HepG2 (cell line): ENCODE results near the gene ATP23. TPM values are rescaled to one million over a fixed set of nuclear protein-coding genes. Genes with fewer than 3 reads are reported as not detected.

Experiments used
- CENPX ChIP-seq: sonication (generic); formaldehyde crosslinking; IDR thresholded peaks from 2 replicates; pipeline ENCODE4 v1.9.0; 2021; ENCODE audit warnings: mild to moderate bottlenecking, missing genetic modification reagents, moderate library complexity
- GTF3A ChIP-seq: sonication (generic); formaldehyde crosslinking; conservative IDR thresholded peaks from 2 replicates; pipeline ENCODE4 v1.4.0; 2020; ENCODE audit warnings: mild to moderate bottlenecking, missing genetic modification reagents
- MED13 ChIP-seq: sonication (generic); formaldehyde crosslinking; IDR thresholded peaks from 2 replicates; pipeline ENCODE4 v1.5.0; 2020; ENCODE audit warnings: missing genetic modification reagents
- ZNF292 ChIP-seq: sonication (generic); formaldehyde crosslinking; IDR thresholded peaks from 2 replicates; pipeline ENCODE4 v1.8.1; 2022; ENCODE audit warnings: mild to moderate bottlenecking, low read depth, missing genetic modification reagents, borderline replicate concordance
- ZNF367 ChIP-seq: sonication (generic); formaldehyde crosslinking; IDR thresholded peaks from 2 replicates; pipeline ENCODE4 v1.4.0; 2020; ENCODE audit warnings: missing genetic modification reagents, borderline replicate concordance
- ZNF746 ChIP-seq: sonication (generic); formaldehyde crosslinking; IDR thresholded peaks from 2 replicates; pipeline ENCODE4 v1.8.0; 2022; ENCODE audit warnings: mild to moderate bottlenecking, missing genetic modification reagents
- ZSCAN25 ChIP-seq: sonication (generic); formaldehyde crosslinking; IDR thresholded peaks from 2 replicates; pipeline ENCODE4 v1.8.0; 2022; ENCODE audit warnings: mild to moderate bottlenecking, missing genetic modification reagents
- polyA plus RNA-seq, 8 experiments: library from polyadenylated mRNA; depleted of rRNA in 3 of 8; stranded (reverse) in 7 of 8; unstranded in 1 of 8; fragments of >200 nt; fragmentation: Illumina TruSeq in 4 of 8; extraction: Trizol in 4 of 8; gene quantifications; 2 replicates each; pipeline versions ENCODE4 v1.2.1 to v1.2.3, GENCODE V29; 2011 to 2016; ENCODE audit warnings: low read depth in 4 of 8, missing spikeins in 1 of 8, mixed read lengths in 1 of 8; ENCODE audit not compliant: insufficient read depth in 1 of 8
- total RNA-seq, 5 experiments: library from RNA; depleted of rRNA; stranded (reverse); fragments of >200 nt; fragmentation: Illumina TruSeq; extraction: Trizol; gene quantifications; 2 replicates each; pipeline ENCODE4 v1.2.3, GENCODE V29; 2016; ENCODE audit warnings: low read depth in 1 of 5
- TF ChIP-seq, protein P1 (sequence below), 2 experiments: sonication (generic) in 1 of 2; formaldehyde crosslinking in 1 of 2; IDR thresholded peaks; 2 replicates each; pipeline versions ENCODE4 v1.6.1 to v1.9.0; 2014 to 2022; ENCODE audit warnings: antibody characterized with exemption in 1 of 2, borderline replicate concordance in 1 of 2, inconsistent platforms in 1 of 2, low read depth in 1 of 2, missing genetic modification reagents in 1 of 2
- TF ChIP-seq, protein P2 (sequence below): sonication (generic); formaldehyde crosslinking; IDR thresholded peaks from 2 replicates; pipeline ENCODE4 v1.8.0; 2022; ENCODE audit warnings: mild to moderate bottlenecking, missing genetic modification reagents; ENCODE audit not compliant: insufficient replicate concordance
- TF ChIP-seq, protein P3 (sequence below): sonication (generic); formaldehyde crosslinking; IDR thresholded peaks from 2 replicates; pipeline ENCODE4 v1.4.0; 2020; ENCODE audit warnings: missing genetic modification reagents
- TF ChIP-seq, protein P4 (sequence below): sonication (generic); formaldehyde crosslinking; IDR thresholded peaks from 2 replicates; pipeline ENCODE4 v1.5.1; 2020; ENCODE audit warnings: missing genetic modification reagents, mild to moderate bottlenecking, borderline replicate concordance
- TF ChIP-seq, protein P5 (sequence below): sonication (generic); formaldehyde crosslinking; IDR thresholded peaks from 2 replicates; pipeline ENCODE4 v1.8.1; 2023; ENCODE audit warnings: mild to moderate bottlenecking, inconsistent platforms, moderate library complexity, missing genetic modification reagents, borderline replicate concordance

ATP23 gene
- total and polyA plus RNA-seq, 2 of the 13 experiments (the other 11 are each of a cell fraction or from before 2014, with no cell fraction given): 12.1 to 14.7 TPM

DNA sequence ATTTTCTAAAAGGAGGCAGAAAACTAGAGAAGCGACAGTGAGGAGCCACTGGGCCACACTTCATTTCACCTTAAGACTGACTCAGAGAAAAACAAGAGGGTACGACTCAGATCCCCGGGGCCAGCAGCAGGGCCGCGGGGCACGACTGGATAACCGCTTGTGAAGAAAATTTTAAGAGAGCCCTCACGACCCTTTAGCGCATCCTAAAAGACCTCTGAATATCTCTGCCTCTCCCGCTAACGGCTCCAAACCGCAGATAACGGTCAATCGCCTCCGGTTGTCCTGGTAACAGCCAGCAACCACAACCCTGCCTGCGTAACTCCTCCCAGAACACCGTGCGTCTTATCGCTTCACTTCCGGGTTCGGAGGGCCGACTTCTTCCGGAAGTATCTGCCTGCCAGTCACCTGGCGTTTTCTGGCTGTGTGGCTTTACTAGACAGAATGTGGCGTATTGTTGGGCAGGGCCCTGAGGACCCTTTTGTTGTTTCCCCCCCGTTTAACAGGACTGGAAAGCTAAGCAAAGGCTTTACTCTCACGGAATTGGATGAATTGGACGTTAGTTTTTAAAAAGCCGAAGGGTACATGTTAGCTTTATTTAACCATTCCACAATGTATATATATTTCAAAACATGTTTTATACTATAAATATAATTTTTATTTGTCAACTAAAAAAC, 5.4 kb upstream of the ATP23 start (continued):
- TF ChIP-seq, protein P1, sequence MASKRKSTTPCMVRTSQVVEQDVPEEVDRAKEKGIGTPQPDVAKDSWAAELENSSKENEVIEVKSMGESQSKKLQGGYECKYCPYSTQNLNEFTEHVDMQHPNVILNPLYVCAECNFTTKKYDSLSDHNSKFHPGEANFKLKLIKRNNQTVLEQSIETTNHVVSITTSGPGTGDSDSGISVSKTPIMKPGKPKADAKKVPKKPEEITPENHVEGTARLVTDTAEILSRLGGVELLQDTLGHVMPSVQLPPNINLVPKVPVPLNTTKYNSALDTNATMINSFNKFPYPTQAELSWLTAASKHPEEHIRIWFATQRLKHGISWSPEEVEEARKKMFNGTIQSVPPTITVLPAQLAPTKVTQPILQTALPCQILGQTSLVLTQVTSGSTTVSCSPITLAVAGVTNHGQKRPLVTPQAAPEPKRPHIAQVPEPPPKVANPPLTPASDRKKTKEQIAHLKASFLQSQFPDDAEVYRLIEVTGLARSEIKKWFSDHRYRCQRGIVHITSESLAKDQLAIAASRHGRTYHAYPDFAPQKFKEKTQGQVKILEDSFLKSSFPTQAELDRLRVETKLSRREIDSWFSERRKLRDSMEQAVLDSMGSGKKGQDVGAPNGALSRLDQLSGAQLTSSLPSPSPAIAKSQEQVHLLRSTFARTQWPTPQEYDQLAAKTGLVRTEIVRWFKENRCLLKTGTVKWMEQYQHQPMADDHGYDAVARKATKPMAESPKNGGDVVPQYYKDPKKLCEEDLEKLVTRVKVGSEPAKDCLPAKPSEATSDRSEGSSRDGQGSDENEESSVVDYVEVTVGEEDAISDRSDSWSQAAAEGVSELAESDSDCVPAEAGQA (IDR thresholded peaks at IDR 0.05; ENCODE audit: low read depth): no peak
- TF ChIP-seq, protein P1 (CRISPR knock-in tag; IDR thresholded peaks at IDR 0.05; ENCODE audit: borderline replicate concordance): no peak
- TF ChIP-seq GTF3A (no peak), ZSCAN25 (CRISPR knock-in tag) (no peak), ZNF292 (CRISPR knock-in tag) (no peak), ZNF746 (no peak), CENPX (no peak), MED13 (CRISPR knock-in tag) (no peak), ZNF367 (no peak)
- TF ChIP-seq, protein P2, sequence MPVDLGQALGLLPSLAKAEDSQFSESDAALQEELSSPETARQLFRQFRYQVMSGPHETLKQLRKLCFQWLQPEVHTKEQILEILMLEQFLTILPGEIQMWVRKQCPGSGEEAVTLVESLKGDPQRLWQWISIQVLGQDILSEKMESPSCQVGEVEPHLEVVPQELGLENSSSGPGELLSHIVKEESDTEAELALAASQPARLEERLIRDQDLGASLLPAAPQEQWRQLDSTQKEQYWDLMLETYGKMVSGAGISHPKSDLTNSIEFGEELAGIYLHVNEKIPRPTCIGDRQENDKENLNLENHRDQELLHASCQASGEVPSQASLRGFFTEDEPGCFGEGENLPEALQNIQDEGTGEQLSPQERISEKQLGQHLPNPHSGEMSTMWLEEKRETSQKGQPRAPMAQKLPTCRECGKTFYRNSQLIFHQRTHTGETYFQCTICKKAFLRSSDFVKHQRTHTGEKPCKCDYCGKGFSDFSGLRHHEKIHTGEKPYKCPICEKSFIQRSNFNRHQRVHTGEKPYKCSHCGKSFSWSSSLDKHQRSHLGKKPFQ: no peak
- TF ChIP-seq, protein P3, sequence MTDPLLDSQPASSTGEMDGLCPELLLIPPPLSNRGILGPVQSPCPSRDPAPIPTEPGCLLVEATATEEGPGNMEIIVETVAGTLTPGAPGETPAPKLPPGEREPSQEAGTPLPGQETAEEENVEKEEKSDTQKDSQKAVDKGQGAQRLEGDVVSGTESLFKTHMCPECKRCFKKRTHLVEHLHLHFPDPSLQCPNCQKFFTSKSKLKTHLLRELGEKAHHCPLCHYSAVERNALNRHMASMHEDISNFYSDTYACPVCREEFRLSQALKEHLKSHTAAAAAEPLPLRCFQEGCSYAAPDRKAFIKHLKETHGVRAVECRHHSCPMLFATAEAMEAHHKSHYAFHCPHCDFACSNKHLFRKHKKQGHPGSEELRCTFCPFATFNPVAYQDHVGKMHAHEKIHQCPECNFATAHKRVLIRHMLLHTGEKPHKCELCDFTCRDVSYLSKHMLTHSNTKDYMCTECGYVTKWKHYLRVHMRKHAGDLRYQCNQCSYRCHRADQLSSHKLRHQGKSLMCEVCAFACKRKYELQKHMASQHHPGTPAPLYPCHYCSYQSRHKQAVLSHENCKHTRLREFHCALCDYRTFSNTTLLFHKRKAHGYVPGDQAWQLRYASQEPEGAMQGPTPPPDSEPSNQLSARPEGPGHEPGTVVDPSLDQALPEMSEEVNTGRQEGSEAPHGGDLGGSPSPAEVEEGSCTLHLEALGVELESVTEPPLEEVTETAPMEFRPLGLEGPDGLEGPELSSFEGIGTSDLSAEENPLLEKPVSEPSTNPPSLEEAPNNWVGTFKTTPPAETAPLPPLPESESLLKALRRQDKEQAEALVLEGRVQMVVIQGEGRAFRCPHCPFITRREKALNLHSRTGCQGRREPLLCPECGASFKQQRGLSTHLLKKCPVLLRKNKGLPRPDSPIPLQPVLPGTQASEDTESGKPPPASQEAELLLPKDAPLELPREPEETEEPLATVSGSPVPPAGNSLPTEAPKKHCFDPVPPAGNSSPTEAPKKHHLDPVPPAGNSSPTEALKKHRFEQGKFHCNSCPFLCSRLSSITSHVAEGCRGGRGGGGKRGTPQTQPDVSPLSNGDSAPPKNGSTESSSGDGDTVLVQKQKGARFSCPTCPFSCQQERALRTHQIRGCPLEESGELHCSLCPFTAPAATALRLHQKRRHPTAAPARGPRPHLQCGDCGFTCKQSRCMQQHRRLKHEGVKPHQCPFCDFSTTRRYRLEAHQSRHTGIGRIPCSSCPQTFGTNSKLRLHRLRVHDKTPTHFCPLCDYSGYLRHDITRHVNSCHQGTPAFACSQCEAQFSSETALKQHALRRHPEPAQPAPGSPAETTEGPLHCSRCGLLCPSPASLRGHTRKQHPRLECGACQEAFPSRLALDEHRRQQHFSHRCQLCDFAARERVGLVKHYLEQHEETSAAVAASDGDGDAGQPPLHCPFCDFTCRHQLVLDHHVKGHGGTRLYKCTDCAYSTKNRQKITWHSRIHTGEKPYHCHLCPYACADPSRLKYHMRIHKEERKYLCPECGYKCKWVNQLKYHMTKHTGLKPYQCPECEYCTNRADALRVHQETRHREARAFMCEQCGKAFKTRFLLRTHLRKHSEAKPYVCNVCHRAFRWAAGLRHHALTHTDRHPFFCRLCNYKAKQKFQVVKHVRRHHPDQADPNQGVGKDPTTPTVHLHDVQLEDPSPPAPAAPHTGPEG (CRISPR knock-in tag): no peak
- TF ChIP-seq, protein P4, sequence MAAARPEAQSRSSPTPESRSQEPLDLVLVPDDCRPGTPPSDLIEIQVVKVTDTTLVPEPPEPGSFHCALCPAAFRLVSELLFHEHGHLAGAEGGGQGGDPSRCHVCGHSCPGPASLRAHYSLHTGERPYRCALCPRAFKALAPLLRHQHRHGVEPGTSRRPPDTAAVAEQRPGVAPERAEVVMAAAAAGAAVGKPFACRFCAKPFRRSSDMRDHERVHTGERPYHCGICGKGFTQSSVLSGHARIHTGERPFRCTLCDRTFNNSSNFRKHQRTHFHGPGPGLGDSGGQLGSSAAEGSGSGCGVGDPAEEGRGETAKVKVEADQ (CRISPR knock-in tag): no peak
- TF ChIP-seq, protein P5, sequence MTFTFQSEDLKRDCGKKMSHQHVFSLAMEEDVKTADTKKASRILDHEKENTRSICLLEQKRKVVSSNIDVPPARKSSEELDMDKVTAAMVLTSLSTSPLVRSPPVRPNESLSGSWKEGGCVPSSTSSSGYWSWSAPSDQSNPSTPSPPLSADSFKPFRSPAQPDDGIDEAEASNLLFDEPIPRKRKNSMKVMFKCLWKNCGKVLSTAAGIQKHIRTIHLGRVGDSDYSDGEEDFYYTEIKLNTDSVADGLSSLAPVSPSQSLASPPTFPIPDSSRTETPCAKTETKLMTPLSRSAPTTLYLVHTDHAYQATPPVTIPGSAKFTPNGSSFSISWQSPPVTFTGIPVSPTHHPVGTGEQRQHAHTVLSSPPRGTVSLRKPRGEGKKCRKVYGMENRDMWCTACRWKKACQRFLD: no peak
